NCI-H187 (cell line): ENCODE measurements around the gene KIF3C.
"Not testable (repeated sequence)": the region's sequence is repeated elsewhere in the genome, so short reads cannot be mapped to it uniquely, and the experiment has no call there.

Experiments
- DNase-seq, 2 experiments: peaks; one replicate each; lab custom pipeline; 2025; lab: John Stamatoyannopoulos, UW

The KIF3C gene

DNA sequence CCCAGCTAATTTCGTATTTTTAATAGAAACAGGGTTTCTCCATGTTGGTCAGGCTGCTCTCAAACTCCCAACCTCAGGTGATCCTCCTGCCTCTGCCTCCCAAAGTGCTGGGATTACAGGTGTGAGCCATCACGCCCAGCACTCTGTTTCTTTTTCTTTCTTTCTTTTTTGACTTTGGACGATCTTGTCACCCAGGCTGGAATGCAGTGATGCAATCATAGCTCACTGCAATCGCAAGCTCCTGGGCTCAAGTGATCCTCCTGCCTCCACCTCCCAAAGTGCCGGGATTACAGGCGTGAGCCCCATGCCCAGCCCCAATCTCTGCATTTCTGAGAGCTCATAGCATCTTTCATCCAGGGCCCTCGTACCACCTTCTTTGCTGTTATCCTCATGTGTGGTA lies 17.1 kb upstream of the KIF3C start:
- DNase-seq, result not testable (repeated sequence)

DNA sequence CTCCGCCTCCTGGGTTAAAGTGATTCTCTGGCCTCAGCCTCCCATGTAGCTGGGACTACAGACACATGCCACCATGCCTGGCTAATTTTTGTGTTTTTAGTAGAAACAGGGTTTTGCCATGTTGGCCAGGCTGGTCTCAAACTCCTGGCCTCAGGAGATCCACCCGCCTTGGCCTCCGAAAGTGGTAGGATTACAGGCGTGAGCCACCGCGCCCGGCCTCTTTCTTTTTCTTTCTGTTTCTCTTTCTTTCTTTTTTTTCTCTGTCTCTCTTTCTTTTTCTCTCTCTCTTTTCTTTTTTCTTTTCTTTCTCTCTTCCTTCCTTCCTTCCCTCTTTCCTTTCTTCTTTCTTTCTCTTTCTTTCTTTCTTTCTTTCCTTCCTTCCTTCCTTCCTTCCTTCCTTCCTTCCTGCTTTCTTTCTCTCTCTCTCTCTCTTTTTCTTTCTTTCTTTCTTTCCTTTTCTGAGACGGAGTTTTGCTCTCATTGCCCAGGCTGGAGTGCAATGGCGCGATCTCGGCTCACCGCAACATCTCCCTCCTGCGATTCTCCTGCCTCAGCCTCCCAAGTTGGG lies 16.6 kb upstream of the KIF3C start:
- DNase-seq, result not testable (repeated sequence)

DNA sequence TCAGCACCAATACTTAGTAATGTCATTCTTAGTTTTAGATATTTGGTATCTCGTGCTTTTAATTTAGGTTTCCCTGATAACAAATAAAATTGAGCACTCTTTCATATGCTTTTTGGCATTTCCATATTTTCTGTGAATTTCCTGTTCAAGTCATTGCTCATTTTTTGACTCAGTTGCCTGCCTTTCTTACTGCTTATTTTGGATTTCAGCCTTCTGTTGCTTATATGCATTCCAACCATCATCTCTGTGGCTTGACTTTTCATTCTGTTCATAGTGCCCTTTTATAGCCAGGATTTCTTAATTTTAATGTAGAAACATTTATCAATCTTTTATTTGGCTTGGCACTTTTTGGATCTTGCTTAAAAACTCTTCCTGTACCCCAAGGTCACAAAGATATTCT lies 14.5 kb upstream of the KIF3C start:
- no peak for DNase-seq

DNA sequence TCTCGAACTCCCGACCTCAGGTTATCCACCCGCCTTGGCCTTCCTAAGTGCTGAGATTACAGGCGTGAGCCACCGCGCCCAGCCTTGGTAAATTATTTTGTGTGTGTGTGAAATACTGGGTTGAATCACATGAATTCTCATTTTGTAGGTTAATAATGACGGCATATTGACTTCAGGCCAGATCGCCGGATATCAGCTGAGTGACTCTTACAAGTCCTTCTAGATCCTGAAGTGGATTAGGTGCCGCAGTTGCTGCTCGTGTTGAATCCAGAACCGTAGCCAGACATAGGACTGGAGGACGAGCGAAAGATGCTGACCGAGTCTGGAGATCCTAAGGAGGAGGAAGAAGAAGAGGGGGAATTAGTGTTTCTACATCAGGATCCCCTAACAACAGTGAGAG lies 12.2 kb upstream of the KIF3C start:
- DNase-seq, result no peak

DNA sequence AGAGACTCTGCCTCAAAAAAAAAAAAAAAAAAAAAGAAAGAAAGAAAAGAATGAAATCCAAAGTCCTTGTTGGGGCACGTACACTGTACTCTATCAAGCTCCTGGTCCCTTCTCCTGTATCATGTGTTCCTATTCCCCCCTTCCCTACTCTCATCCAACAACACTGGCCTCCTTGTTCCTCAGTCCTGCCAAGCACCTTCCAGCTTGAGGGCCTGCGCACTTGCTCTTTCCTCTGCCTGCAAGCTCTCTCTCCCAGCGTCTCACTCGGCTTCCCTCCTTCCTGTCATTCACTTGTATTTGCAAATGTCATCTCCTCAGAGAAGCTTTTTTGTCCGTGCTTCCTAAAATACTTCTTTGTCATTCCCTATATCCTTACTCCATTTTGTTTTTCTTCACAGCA lies 10.8 kb upstream of the KIF3C start:
- DNase-seq, result no peak

DNA sequence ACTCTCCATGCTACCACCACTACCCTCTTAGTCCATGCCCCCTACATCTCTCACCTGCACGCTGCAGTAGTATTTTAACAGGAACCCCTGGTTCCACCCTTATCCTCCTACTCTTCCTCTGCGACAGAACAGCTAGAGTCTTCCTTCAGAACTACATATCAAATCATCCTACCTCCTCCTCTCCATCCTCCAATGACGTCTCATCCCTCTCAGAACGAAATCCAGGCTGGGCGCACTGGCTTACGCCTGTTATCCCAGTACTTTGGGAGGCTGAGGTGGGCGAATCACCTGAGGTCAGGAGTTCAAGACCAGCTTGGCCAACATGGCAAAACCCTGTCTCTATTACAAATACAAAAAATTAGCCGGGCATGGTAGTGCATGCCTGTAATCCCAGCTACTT lies 10.3 kb upstream of the KIF3C start:
- DNase-seq, result no peak

DNA sequence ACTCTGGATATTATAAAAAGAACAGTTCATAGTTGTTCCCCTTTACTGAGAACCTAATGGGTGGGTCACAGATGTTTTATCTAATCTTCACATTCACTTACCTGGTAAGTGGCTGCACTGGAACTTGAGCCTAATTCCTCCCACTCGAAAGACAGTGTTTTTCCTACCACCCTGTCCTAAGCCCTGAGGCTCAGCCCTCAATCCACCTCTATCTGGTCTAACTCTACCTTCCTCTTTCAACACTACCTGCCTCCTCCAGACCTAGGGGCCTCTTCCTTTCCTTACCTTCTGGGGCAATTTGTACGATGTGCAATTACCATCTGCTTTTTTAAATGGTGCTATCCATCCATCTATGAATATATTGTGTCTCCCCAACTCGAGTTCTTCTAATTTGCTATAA lies 9.7 kb upstream of the KIF3C start:
- DNase-seq, result no peak

DNA sequence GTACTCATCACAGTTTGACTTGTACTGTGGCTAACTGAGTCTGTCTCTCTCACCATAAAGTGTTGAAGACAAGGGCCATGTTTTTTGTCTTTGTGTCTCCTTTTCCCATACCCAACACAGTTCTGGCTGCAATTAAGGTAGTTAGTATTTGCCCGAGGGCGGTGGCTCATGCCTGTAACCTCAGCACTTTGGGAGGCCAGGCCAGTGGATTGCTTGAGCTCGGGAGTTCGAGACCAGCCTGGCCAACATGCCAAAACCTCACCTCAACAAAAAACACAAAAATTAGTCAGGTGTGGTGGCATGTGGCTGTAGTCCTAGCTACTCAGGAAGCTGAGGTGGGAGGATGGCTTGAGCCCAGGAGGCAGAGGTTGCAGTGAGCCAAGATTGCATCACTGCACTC lies 6.9 kb upstream of the KIF3C start:
- DNase-seq, result no peak

DNA sequence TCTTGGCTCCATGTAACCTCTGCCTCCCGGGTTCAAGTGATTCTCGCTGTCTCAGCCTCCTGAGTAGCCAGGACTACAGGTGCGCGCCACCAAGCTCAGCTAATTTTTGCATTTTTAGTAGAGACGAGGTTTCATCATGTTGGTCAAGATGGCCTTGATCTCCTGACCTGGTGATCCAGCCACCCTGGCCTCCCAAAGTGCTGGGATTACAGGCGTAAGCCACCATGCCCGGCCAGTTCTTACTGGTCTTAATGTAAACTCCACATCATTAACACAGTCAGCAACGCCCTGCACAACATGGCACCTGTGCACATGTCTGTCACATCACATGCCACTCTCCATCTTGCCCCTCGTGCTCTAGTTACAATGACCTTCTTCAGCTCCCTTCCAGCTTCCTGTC lies 5.8 kb upstream of the KIF3C start:
- DNase-seq, result no peak

DNA sequence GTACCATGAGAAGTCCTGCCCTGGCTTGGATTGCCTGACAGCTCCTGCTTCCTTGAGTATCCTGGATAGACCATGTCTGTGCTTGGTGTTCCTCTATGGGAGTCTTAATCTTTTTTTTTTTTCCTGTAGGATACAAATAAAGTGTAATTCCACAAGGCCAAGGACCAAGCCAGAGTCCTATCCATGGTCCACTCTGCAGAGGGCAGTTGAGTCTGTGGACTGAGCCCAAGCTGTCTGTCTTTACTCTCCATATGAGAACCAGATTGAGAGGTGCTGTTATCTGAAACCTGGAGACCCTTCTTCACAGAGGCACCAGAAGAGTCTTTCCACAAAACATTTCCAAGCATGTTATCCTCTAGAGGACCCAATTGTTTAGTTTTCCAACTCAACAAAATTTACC lies 1.4 kb upstream of the KIF3C start:
- no peak for DNase-seq

DNA sequence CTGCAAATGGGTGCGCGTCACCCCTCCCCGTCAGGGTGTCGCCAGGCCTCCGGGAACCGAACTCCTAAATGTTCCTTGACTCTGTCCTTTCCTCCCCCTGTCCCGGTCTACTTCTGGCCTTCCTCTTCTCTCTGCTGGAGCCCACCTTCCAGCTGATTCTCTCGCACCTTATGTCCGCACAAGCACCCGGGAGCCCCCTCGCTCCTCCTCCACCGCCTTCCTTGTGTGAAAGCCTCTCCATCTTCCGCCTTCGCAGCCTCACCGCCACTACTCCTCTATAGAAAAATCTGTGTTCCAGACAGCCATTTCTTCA lies 627 bp upstream of the KIF3C start:
- no peak for DNase-seq

DNA sequence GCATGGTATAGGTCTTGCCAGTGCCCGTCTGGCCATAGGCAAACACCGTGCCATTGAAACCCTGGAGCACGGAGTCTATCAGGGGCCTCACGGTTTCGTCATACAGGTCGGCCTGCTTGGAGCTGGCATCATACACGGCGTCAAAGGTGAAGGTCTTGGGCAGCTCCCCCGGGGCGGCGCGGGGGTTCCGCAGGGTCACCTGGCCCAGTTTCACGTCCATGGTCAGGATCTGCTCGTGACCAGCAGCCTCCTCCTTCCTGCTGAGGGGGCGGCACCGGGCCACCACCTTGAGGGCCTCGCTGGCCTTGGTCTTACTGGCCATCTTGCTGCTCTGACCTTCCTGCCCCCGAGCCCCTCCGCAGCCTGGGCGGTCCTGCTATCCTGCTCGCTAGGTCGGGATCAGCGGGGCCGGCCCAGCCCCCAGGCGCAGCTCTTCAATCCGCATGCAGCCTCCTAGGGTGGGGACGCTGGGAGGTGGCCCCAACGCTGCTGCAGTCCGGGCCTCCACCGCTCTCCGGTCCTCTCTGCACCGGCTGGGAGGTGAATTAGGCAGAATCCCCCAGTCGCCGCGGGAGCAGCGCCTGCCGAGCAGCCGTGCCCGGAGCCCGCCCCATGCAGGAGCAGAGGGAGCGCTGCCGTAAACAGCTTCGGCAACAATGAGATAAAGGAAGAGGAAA lies 563 bp downstream of the KIF3C start:
- peak in 1 of 2 experiments; percentile 41 for DNase-seq

DNA sequence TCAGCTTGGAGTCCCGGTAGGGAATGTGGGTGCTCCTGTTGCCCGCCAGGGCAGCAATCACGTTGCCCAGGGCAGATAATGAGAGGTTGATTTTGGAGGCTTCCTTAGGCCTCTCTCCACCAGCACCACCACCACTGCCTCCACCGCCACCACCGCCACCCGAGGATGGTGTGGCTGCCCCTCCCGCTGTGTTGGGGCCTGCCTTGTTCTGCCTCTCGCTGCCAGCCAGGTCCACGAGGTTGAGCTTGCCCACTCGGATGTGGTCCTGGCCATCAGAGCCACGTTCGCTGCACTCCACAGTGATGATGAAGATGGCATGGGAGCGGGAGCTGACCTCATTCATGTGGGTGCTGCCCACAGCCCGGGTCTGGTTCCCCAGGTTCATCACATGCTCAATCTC lies 1.3 kb downstream of the KIF3C start:
- no peak for DNase-seq

DNA sequence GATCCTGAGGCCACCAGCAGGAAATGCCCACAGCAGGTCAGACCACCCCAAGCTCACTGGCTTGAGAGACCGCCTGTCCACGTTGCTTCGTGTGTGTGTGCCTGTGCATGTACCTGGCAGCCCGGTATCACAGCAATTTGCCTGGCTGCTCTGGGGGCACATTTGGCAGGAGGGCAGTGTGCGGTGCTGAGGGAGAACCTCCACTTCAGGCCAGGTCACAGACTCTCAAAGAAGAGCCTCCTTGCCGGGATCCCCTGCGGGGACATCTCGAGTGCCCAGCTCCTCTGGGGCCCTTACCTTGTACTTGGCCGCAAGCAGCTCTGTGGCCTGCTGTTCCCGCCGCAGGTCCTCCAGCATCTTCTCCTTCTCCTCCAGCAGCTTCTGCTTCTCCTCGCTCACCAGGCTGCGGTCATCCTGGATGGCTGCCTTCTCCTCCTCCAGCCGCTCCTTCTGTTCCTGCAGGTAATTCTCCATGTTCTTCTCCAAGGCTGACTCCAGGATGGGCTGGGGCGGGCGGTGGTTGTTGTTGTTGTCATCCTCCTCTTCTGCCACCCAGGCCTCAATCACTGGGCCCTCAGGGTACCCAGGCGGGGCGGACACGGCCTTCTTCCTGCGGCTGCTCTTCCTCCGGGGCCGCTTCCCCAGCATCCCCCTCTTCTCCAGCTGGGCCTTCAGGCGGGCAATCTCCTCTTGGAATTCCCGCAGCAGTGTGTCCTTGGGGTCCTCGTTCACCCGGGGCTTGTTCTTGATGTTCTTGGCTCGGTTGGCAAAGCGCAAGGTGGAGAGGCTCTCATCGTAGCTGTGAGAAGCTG lies 2.0 kb downstream of the KIF3C start:
- no peak for DNase-seq

DNA sequence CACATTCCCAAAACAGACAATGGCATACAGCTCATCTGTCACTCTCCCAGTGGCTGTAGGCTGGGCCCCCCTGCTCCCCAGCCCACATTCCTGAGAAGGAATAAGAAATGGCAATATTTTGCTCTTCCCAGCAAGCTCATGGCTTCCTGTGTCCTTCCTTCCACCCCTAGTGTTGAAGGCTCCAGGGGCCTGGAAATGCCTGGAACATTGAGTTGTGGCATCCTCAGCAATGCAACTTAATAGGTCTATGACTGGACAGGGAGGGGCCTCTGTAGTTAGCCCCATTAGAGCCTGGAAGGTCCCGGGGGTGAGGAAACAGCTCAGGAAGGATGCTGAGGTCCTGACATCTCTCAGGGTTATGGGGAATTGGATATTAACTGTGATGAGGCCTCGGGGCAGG lies 3.3 kb downstream of the KIF3C start:
- no peak for DNase-seq

DNA sequence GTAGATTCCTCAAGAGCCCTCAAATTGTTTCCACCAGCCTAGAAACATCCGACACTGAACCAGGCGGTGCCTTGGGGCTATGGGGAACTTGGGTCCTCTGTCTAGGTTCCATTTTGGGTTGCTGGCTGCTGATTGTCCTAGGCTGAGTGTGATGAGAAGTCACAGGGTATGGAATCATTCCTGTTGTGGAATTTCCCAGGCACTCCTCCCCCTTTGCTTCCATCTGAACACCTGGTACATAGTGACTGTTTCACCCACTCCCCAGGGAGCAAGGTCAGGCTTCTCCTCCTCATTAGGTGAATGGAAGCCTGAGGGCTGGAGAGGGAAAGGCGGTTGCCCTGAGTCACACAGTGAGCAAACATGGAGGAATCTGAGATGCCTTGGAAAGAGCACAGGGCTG lies 4.5 kb downstream of the KIF3C start:
- DNase-seq, result no peak

DNA sequence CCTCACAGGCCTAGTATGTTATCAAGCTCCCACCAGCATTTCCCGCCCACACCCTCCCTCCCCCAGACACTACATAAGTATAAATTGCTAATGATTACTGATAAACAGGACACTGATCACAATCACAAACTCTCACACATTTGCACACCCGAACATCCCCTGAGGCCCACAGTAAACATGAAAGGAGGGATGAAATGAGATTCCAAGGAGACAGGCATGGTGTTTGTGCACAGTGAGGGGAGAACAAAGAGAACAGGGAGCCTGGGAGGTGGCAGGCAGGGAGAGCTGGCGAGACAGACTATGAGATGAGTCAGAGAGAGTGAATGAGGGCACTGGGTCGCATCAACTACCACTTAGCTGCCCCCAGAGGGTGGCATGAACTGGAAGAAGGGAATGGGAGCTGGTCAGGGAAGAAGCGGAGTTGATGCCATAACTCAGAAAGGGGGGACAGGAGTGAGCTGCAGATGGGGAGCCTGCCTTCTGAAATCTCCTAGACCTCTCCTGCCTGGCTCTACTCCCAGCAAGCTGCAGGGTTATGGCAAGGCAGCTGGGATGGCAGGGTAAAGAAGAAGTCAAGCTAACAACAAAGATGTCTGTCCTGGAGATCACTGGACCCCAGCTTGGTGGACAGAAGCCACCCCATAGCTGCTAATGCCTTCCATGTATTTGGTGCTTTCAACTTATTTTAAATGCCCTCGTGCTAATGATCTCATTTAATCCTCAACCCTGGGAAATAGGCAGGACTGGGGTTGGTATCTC lies 5.1 kb downstream of the KIF3C start:
- no peak for DNase-seq

DNA sequence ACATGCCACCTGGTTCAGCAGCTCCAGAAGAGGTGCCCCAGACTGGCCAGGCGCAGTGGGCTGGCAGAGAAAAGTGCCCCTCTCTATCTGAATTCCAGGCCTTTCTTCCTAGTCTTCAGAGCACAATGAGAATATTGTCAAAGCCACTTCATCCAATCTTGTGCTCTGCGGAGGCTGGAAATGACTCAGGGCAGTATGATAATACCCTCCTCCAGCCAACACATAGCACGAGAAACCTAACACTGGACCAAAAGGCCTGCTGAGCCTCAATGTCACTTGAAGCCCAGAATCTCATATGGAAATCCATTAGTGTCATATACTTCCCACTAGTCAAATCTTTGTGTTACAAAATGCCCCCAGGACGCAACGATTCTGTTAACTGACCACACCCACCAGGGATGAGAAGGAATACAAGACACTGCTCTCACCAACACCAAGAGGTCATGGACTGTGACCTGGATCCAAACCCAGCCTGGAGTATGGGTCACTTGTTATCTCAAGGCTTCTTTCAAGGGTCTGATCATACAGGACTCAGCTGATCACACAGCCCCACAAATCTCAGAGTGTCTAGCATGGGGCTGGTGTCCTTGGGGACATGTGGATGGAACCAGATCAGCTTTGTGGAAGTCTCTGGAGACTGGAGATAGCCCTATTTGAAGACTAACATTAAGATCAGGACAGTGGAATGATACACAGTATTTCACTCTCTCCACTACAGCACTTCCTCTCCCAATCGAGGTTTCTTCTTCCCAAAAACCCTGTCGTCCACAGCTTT lies 10.1 kb downstream of the KIF3C start:
- no peak for DNase-seq

DNA sequence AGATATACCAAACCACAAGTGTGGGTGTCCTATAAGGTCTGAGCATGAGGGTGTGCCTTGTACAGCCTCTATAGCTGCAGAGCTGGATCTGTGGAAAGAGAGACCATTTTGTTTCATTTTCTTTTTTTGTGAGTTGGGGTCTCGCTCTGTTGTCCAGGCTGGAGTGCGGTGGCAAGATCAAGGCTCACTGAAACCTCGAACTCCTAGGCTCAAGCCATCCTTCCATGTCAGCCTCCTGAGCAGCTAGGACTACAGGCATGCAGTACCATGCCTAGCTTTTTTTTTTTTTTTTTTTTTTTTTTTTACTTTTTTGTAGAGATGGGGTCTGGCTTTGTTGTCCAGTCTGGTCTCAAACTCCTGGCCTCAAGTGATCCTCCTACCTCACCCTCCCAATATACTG lies 10.7 kb downstream of the KIF3C start:
- DNase-seq, result no peak

DNA sequence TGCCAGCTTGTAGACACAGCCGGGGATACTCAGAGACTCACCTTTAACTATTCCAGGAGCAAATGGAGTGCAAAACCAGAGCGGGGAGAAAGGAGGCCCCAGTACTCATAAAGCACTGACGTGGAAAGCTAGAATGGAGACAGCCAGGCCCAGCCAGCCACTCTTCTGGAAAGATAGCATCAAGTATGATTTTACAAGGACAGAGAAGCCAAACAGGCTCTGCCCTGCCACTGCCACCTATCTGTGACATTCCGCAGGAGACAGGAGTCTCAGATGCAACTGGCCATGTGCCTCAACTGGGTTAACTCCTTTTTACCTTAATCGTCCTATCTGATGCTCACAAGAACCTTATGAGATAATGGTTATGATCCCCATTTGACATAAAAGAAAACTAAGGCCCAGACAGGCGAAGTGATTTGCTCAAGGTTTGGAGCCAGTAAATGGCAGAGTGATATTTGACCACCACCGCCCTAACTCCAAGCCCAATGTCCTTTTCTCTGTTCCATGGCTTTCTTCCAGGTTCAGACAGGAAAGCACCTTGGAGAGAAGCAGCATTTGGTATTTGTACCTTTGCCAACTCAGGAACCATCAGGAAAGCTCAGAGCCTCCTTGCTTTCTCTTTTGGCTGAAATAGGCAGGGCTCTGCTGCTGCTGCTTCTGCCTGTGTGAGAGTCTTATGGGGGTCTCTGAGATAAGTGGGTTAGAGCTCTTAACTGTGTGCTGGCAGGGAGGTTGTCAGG lies 15.6 kb downstream of the KIF3C start:
- no peak for DNase-seq

DNA sequence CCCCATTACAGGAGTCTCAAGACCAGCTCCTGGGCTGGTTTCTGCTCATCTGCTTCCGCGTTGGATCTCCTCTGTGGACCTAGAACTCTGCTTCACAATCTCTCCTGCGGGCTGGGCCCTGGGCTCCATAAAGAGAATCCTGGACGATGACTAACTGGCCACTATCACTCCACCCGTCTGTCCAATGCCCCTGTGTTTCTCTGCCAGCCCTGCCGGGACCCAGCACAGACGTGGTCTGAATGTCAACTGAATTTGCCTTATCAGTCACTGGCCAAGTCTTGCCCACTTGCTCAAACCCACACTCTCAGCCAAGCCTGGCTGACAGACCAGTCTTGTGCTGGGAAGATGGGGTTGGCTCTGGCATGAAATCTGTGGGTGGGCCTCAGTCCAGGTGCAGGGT lies 17.4 kb downstream of the KIF3C start:
- DNase-seq, result no peak
